ENCODE results near the gene BCAS3.

BCAS3 gene

DNA sequence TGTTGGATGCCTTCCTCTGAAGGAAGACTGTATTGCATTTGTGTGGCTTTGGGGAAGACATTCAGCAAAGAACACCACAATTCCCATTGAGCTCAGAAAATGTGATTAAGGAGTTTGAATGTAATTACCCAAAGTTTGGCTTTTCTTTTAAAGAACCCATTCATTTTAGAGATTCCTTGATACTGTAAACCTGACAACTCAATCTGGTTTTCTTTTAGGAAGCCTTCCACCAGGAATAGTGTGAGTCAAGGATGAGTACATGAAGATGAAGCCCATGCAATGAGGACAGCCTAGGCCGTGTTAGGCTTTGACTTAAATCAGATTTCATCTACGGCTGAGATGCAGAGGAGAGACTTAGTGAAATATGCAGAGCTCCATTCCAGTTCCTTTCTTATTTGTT is 450.3 kb downstream of the BCAS3 start:
- Histone ChIP-seq H2BK12ac (ENCODE audit: low read length) (no peak overlapping the region), H3K79me1 (ENCODE audit: low read length) (no peaks in the 10 kb centered on the region), H4K91ac (ENCODE audit: low read depth, low read length) (no peak overlapping the region), H3K79me2 (ENCODE audit: control insufficient read depth, insufficient read depth, low read length, poor library complexity) (no peaks in the 10 kb centered on the region), H3K4me3 (ENCODE audit: low read depth, low read length) (no peak overlapping the region), H4K8ac (ENCODE audit: low read depth, low read length) (no peak overlapping the region), H2AK5ac (ENCODE audit: low read length) (no peak overlapping the region), H3K36me3 (ENCODE audit: control insufficient read depth in 1 of 2, insufficient read depth in 2 of 2, low read length in 2 of 2) (no peaks in the 10 kb centered on the region), H3K9ac (ENCODE audit: low read length) (no peak overlapping the region), H2AFZ (ENCODE audit: insufficient read depth, low read length, poor library complexity) (no peak overlapping the region), H3K4me2 (ENCODE audit: low read length) (no peak overlapping the region), H3K9me3 (ENCODE audit: insufficient read depth, low read depth, low read length) (no peaks in the 10 kb centered on the region), H3K23ac (ENCODE audit: low read length) (no peak overlapping the region), H3K4ac (ENCODE audit: low read depth, low read length) (no peak overlapping the region), H3K27ac (ENCODE audit: low read depth, low read length) (no peak overlapping the region), H3K14ac (ENCODE audit: low read length) (no peak overlapping the region), H4K12ac (ENCODE audit: low read depth, low read length) (no peak overlapping the region), H2BK5ac (ENCODE audit: low read depth, low read length, poor library complexity) (no peak overlapping the region), H3K18ac (ENCODE audit: low read length) (no peak overlapping the region), H3K4me1 (ENCODE audit: control insufficient read depth in 1 of 2, insufficient read depth in 2 of 2, low read length in 2 of 2) (peaks cover 2 to 3% of the 10 kb centered on the region in 2 experiments), H2BK120ac (ENCODE audit: insufficient read depth, low read length, poor library complexity) (no peak overlapping the region), H3K27me3 (ENCODE audit: insufficient read depth, low read length) (no peaks in the 10 kb centered on the region)
- DNase-seq = no peak
- no CpG with 5 or more reads among the region's 2 CpGs for WGBS (ENCODE audit: extremely low coverage, insufficient coverage, insufficient read length)

DNA sequence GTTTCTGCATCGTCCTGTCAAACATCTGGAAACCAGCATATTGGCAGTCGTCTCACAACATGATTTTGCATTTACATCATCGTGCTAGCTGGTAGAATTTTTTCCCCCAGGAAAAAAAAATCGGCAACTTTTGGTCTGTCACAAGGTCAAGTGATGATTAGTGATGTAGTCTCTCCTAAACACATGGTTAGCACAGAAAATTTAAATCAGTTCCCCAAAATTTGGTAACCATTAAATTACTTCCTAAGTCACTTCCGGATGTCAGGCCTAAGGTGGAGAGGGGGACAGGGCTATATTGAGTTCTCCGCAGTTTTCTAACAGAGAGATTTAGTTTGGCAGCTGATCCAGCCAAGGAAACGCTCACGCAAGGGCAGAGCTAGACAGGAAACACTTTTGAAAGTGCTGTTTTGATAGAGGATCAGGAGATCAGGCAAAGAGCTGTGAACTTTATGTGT is 451.0 kb downstream of the BCAS3 start:
- Histone ChIP-seq H4K91ac (ENCODE audit: low read depth, low read length) (no peak overlapping the region), H3K4me1 (ENCODE audit: control insufficient read depth in 1 of 2, insufficient read depth in 2 of 2, low read length in 2 of 2) (peaks cover 2 to 3% of the 10 kb centered on the region in 2 experiments), H3K36me3 (ENCODE audit: control insufficient read depth in 1 of 2, insufficient read depth in 2 of 2, low read length in 2 of 2) (no peaks in the 10 kb centered on the region), H2BK12ac (ENCODE audit: low read length) (no peak overlapping the region), H3K9me3 (ENCODE audit: insufficient read depth, low read depth, low read length) (no peaks in the 10 kb centered on the region), H3K9ac (ENCODE audit: low read length) (no peak overlapping the region), H3K4me2 (ENCODE audit: low read length) (no peak overlapping the region), H3K27me3 (ENCODE audit: insufficient read depth, low read length) (no peaks in the 10 kb centered on the region), H3K79me2 (ENCODE audit: control insufficient read depth, insufficient read depth, low read length, poor library complexity) (no peaks in the 10 kb centered on the region), H3K79me1 (ENCODE audit: low read length) (no peaks in the 10 kb centered on the region), H4K12ac (ENCODE audit: low read depth, low read length) (no peak overlapping the region), H3K23ac (ENCODE audit: low read length) (no peak overlapping the region), H3K18ac (ENCODE audit: low read length) (no peak overlapping the region), H4K8ac (ENCODE audit: low read depth, low read length) (no peak overlapping the region), H3K4me3 (ENCODE audit: low read depth, low read length) (no peak overlapping the region), H2BK5ac (ENCODE audit: low read depth, low read length, poor library complexity) (no peak overlapping the region), H3K27ac (ENCODE audit: low read depth, low read length) (no peak overlapping the region), H2BK120ac (ENCODE audit: insufficient read depth, low read length, poor library complexity) (no peak overlapping the region), H2AFZ (ENCODE audit: insufficient read depth, low read length, poor library complexity) (no peak overlapping the region), H2AK5ac (ENCODE audit: low read length) (no peak overlapping the region), H3K14ac (ENCODE audit: low read length) (no peak overlapping the region), H3K4ac (ENCODE audit: low read depth, low read length) (no peak overlapping the region)
- peak in 1 of 2 donors; percentile 61 for DNase-seq
- no CpG with 5 or more reads among the region's 8 CpGs for WGBS (ENCODE audit: extremely low coverage, insufficient coverage, insufficient read length)

GRCh38 chr17:61129267-61130254 is 451.9 kb downstream of the BCAS3 start:
- no peak overlapping the region for H2BK12ac ChIP-seq (ENCODE audit: low read length)
- H2AK5ac ChIP-seq (ENCODE audit: low read length) = no peak overlapping the region
- no peaks in the 10 kb centered on the region for H3K79me1 ChIP-seq (ENCODE audit: low read length)
- no peaks in the 10 kb centered on the region for H3K36me3 ChIP-seq (ENCODE audit: control insufficient read depth in 1 of 2, insufficient read depth in 2 of 2, low read length in 2 of 2)
- no peak overlapping the region for H4K91ac ChIP-seq (ENCODE audit: low read depth, low read length)
- no peak overlapping the region for H3K9ac ChIP-seq (ENCODE audit: low read length)
- no peak overlapping the region for H2BK120ac ChIP-seq (ENCODE audit: insufficient read depth, low read length, poor library complexity)
- no peak overlapping the region for H2BK5ac ChIP-seq (ENCODE audit: low read depth, low read length, poor library complexity)
- no peaks in the 10 kb centered on the region for H3K27me3 ChIP-seq (ENCODE audit: insufficient read depth, low read length)
- H4K8ac ChIP-seq (ENCODE audit: low read depth, low read length) = no peak overlapping the region
- no peak overlapping the region for H3K4me3 ChIP-seq (ENCODE audit: low read depth, low read length)
- H3K4me1 ChIP-seq (ENCODE audit: control insufficient read depth in 1 of 2, insufficient read depth in 2 of 2, low read length in 2 of 2) = peaks cover 2 to 3% of the 10 kb centered on the region in 2 experiments
- no peak overlapping the region for H3K14ac ChIP-seq (ENCODE audit: low read length)
- no peak overlapping the region for H2AFZ ChIP-seq (ENCODE audit: insufficient read depth, low read length, poor library complexity)
- H3K27ac ChIP-seq (ENCODE audit: low read depth, low read length) = no peak overlapping the region
- H3K9me3 ChIP-seq (ENCODE audit: insufficient read depth, low read depth, low read length) = no peaks in the 10 kb centered on the region
- no peak overlapping the region for H3K4me2 ChIP-seq (ENCODE audit: low read length)
- WGBS (ENCODE audit: extremely low coverage, insufficient coverage, insufficient read length) = no CpG with 5 or more reads among the region's 7 CpGs
- DNase-seq = no peak
- H3K4ac ChIP-seq (ENCODE audit: low read depth, low read length) = no peak overlapping the region
- no peaks in the 10 kb centered on the region for H3K79me2 ChIP-seq (ENCODE audit: control insufficient read depth, insufficient read depth, low read length, poor library complexity)
- H3K23ac ChIP-seq (ENCODE audit: low read length) = no peak overlapping the region
- H3K18ac ChIP-seq (ENCODE audit: low read length) = no peak overlapping the region
- no peak overlapping the region for H4K12ac ChIP-seq (ENCODE audit: low read depth, low read length)

- H3K4ac ChIP-seq (ENCODE audit: low read depth, low read length) = no peak overlapping the region
- no CpG with 5 or more reads among the region's 4 CpGs for WGBS (ENCODE audit: extremely low coverage, insufficient coverage, insufficient read length)
- no peak overlapping the region for H2BK5ac ChIP-seq (ENCODE audit: low read depth, low read length, poor library complexity)
These were observed 452.7 kb downstream of the BCAS3 start for GRCh38 chr17:61130330-61130729.

More at GRCh38 chr17:61130330-61130729, 452.7 kb downstream of the BCAS3 start:
- no peak overlapping the region for H2BK12ac ChIP-seq (ENCODE audit: low read length)
- H3K79me2 ChIP-seq (ENCODE audit: control insufficient read depth, insufficient read depth, low read length, poor library complexity) = no peaks in the 10 kb centered on the region
- H3K27me3 ChIP-seq (ENCODE audit: insufficient read depth, low read length) = no peaks in the 10 kb centered on the region
- H3K18ac ChIP-seq (ENCODE audit: low read length) = no peak overlapping the region
- no peaks in the 10 kb centered on the region for H3K79me1 ChIP-seq (ENCODE audit: low read length)
- no peak overlapping the region for H3K27ac ChIP-seq (ENCODE audit: low read depth, low read length)
- H3K36me3 ChIP-seq (ENCODE audit: control insufficient read depth in 1 of 2, insufficient read depth in 2 of 2, low read length in 2 of 2) = no peaks in the 10 kb centered on the region
- no peak overlapping the region for H3K4me2 ChIP-seq (ENCODE audit: low read length)
- no peak overlapping the region for H4K8ac ChIP-seq (ENCODE audit: low read depth, low read length)
- H2AFZ ChIP-seq (ENCODE audit: insufficient read depth, low read length, poor library complexity) = no peak overlapping the region
- H3K9ac ChIP-seq (ENCODE audit: low read length) = no peak overlapping the region
- H4K12ac ChIP-seq (ENCODE audit: low read depth, low read length) = no peak overlapping the region
- H3K9me3 ChIP-seq (ENCODE audit: insufficient read depth, low read depth, low read length) = no peaks in the 10 kb centered on the region
- no peak overlapping the region for H3K4me3 ChIP-seq (ENCODE audit: low read depth, low read length)
- H4K91ac ChIP-seq (ENCODE audit: low read depth, low read length) = no peak overlapping the region
- no peak overlapping the region for H2AK5ac ChIP-seq (ENCODE audit: low read length)
- no peak overlapping the region for H3K14ac ChIP-seq (ENCODE audit: low read length)
- no peak for DNase-seq
- peaks cover 2 to 3% of the 10 kb centered on the region in 2 experiments for H3K4me1 ChIP-seq (ENCODE audit: control insufficient read depth in 1 of 2, insufficient read depth in 2 of 2, low read length in 2 of 2)
- no peak overlapping the region for H3K23ac ChIP-seq (ENCODE audit: low read length)
- no peak overlapping the region for H2BK120ac ChIP-seq (ENCODE audit: insufficient read depth, low read length, poor library complexity)
